ENCODE data around the gene RPS14.

GRCh38 chr5:150444770-150445169 is 4.8 kb downstream of the RPS14 start:
- TF ChIP-seq CTCF (conservative IDR thresholded peaks at IDR 0.05; ENCODE audit: low read length), result no peak
- TF ChIP-seq EZH2phosphoT487 (IDR thresholded peaks at IDR 0.05; ENCODE audit: borderline replicate concordance), result no peak

Data from Loucy (cell line).